Frontal cortex (tissue), 4 donors: ENCODE data around the gene NMU. TPM values are rescaled to one million over a fixed set of nuclear protein-coding genes. Genes with fewer than 3 reads are reported as not detected.
"Not testable (repeated sequence)": the region's sequence is repeated elsewhere in the genome, so short reads cannot be mapped to it uniquely, and the experiment has no call there.

Source experiments
- DNase-seq, 2 donors: peaks; one replicate each; pipeline ENCODE4 v3.0.0; 2012; ENCODE audit warnings: low spot score in 2 of 2
- FAIRE-seq: peaks from 2 replicates; lab custom pipeline; 2012; peaks lifted over from hg19 to GRCh38; lab: Jason Lieb, UNC
- total RNA-seq: library from RNA; depleted of rRNA; stranded (reverse); fragments of >200 nt; gene quantifications from one replicate; pipeline ENCODE4 v1.2.3, GENCODE V29; 2014
- donor health status: control.
- donor health status: control.
- donor health status: control.

NMU gene
- 2.0 TPM for total RNA-seq

DNA sequence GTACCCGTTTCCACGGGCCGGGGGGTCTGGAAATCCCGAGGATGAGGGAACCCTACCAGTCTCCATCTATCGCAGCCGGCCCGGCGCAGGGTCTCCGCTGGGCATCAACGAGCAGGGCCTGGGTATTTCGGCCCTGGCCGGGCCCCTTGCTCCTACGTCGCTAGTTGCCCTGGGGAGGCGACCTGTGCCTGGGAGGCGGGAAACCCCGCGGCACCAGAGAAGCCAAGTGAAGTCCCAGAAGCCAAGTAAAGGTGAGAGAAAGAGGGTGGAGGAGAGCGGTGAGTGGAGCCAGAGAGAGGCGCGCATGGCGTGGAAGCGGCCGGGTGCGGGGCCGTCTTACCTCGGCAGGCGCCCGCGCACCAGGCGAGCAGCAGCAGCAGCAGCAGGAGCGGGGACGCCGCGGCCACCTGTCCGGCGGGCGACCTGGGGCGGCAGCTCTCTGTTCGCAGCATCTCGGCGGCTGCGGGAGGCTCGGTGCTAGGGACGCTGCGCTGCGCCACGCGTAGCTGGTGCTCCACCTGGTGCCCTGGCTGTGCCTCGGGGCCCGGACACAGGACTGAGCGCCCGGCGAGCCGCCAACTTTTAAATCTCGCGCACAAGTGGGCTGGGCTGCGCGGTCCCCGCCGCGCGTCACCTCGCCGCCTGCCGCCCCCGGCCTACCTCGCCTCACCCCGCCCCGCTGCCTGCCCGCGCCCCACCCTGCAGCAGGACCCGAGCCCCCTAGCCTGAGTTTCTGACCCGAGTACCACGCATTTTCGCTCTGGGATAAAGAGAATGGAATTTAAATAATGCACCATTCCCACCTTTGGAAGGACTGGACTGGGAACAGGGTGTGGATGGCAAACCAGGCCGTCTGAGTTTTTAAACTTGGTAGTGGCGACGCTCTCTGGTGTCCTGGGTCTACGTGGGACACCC, at the start of gene NMU:
NMU (minus strand) TSS at position 558 of the 915 bp plus-strand sequence; CDS start at position 452, 106 bp downstream.
- FAIRE-seq = no peak

DNA sequence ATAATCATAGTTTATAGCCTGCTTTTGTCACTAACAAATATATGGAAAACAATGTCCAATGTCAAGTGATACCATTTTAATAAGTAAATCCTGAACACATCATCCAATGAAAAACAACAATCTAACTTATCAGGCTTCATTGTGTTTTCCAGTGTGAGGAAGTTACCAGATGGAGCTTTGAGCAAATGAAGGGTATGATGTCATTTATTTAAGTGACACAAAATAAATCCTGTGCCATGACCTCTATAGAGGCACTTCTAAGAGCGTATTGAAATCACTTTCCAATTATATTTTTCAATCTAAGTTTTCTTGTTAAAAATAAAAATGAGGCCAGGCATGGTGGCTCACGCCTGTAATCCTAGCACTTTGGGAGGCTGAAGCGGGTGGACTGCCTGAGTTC, 48.2 kb upstream of the NMU start:
- no peak for DNase-seq
- no peak for FAIRE-seq

More for the DNA sequence above, at the start of gene NMU:
- DNase-seq = peak in 1 of 2 donors; percentile 33

DNA sequence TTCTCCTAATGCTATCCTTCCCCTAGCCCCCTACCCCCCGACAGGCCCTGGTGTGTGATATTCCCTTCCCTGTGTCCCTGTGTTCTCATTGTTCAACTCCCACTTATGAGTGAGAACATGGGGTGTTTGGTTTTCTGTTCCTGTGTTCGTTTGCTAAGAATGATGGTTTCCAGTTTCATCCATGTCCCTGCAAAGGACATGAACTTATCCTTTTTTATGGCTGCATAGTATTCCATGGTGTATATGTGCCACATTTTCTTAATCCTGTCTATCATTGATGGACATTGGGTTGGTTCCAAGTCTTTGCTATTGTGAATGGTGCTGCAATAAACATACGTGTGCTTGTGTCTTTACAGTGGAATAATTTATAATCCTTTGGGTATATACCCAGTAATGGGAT, 46.7 kb upstream of the NMU start:
- not testable (repeated sequence) for DNase-seq, FAIRE-seq

DNA sequence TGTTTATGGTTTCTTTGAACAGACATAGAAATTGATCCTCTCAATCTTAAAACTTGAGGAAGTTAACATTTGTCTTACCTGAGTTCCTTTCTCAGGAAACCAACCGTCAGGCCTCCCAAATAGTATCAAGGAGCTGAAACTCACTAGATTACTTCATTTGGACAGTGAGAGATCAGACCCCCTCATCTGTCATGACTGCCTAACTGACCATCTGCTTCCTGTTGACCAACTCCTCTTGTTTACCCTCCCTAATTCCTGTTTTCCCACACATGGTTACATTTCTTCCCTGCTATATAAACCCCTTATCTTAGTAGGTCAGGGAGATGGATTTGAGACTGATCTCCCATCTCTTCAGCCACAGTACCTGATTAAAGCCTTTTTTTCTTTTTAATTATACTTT, 46.2 kb upstream of the NMU start:
- DNase-seq (no peak), FAIRE-seq (no peak)

- FAIRE-seq = no peak
Measured at GRCh38 chr4:55681430-55681829, 45.3 kb upstream of the NMU start.

DNA sequence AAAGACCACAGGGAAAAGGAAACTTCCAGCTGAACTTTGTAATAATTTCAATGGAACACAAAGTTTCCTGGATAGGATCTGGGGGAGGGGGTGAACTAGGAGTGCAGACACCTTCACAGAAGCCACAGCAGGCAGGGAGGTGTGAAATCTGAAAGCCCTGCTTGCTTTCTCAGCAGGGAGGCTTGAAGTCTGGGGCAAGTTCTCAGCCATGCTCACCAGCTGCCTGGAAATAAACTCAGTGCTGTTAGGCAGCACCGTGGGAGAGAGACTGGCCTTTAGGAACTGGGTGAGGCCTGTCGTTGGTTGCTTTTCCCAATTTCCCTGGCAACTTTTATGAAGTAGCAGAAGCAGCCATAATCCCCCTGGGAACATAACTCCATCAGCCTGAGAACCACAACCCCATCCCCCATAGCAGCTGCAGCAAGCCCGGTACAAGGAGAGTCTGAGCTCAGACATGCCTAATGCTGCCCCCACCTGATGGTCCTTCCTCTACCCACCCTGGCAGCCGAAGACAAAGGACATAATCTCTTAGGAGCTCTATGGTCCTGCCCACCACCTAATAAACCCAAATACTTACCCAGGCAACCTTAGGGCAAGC, 39.2 kb upstream of the NMU start:
- no peak for FAIRE-seq
- DNase-seq = no peak

More at GRCh38 chr4:55681430-55681829, 45.3 kb upstream of the NMU start:
- DNase-seq = no peak

DNA sequence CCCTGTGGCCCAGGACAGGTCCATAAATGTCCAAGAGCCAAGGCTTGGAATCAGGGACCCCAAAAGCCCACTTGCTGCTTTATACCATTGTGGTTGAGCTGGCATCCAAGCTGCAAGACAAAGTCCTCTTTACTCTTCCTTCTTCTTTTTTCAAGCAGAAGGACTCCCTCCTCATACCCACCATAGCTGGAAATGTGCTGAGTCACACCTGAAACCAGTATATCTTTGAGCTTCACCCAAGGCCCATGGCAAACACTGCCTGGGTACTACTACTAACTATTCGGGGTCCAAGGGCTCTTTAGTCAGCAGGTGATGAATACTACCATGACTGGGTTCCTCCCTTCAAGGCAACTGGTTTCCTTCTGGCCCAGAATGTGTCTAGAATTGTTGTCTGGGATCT, 37.3 kb upstream of the NMU start:
- FAIRE-seq = no peak
- no peak for DNase-seq

DNA sequence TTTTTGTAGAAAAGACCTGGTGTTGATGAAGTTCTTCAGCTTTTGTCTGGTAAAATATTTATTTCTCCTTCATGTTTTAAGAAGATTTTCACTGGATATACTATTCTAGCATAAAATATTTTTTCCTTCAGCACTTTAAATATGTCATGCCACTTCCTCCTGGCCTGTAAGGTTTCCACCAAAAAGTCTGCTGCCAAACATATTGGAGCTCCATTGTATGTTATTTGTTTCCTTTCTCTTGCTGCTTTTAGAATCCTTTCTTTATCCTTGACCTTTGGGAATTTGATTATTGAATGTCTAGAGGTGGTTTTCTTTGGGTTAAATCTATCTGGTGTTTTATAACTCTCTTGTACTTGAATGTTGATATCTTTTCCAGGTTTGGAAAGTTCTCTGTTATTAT, 35.6 kb upstream of the NMU start:
- FAIRE-seq = no peak
- no peak for DNase-seq

- DNase-seq = no peak
- FAIRE-seq = no peak
Measured at GRCh38 chr4:55670695-55671094, 34.6 kb upstream of the NMU start.

DNA sequence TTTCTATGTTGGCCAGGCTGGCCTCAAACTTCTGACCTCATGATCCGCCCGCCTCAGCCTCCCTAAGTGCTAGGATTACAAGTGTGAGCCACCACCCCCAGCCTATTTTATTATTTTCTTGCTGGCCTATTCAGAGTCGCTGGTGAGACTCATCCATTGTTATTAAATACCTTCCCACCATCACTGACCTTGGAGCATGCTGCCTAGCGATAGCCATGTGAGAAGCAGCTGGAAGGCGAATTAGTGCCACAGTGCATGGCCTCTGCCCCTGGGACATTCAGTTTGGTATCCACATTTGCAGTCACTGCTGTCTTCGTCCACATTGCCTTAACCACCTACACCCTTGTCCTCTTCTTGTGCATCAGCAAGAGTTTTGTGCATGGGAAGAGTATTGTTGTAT, 32.4 kb upstream of the NMU start:
- FAIRE-seq = no peak
- DNase-seq = no peak

DNA sequence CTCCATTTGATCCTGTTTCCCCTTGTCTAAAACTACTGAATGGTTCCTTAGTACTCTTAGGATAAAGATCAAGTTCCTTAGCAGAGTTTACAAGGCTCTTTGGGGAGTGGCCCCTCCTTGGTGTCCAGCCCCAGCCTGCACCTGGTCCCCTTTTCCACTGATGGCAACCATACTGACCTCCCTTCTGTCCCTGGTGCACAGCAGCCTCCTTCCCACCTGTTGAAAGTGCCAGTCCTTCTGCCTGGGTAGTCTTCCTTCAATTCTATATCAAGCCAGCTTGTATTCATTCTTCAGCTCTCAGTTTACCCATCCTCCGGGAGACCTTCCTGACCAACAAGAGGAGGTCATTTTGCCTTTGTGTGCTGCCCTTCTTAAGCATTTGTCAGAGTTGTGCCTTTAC, 30.4 kb upstream of the NMU start:
- no peak for DNase-seq
- no peak for FAIRE-seq

GRCh38 chr4:55663145-55663544, 27.0 kb upstream of the NMU start:
- FAIRE-seq (no peak), DNase-seq (no peak)

- no peak for FAIRE-seq
Measured at GRCh38 chr4:55661398-55662056, 25.4 kb upstream of the NMU start.

DNA sequence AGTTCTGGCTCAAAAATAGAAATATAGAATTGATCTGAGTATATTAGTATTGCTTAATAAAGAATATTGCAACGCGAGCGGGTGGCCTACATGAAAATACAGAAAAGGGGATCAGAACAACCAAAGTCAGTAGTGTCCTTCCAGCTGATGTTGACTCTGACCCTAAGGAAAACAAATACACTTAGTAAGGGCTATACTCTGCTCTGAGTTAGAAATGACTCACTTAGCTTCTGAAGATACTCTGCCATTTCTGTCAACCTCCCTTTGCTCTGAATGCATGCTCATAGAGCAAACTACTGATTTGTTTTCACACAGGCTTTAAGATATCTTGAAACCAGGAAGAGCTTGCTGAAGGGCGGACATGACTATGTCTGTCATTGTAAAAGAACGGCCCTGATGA, 22.6 kb upstream of the NMU start:
- FAIRE-seq (no peak), DNase-seq (no peak)

More at GRCh38 chr4:55661398-55662056, 25.4 kb upstream of the NMU start:
- DNase-seq = no peak

- DNase-seq (no peak), FAIRE-seq (no peak)
Measured at GRCh38 chr4:55654131-55654530, 18.0 kb upstream of the NMU start.

DNA sequence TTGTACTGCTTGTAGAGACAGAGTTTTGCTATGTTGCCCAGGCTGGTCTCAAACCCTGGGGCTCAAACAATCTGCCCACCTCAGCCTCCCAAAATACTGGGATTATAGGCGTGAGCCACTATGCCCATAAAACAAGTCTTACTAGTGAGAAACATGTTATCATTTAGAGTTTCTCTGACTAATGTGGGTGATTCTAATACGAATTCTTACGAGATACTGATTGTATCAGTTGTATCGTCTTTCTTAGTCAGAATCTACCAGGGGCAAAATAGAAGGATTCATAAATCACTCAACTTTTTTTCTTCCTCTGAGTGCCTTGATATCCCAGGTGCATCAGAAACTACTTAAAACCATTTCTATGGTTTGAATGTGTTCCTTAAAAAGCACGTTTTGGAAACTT, 14.4 kb upstream of the NMU start:
- DNase-seq (no peak), FAIRE-seq (no peak)

DNA sequence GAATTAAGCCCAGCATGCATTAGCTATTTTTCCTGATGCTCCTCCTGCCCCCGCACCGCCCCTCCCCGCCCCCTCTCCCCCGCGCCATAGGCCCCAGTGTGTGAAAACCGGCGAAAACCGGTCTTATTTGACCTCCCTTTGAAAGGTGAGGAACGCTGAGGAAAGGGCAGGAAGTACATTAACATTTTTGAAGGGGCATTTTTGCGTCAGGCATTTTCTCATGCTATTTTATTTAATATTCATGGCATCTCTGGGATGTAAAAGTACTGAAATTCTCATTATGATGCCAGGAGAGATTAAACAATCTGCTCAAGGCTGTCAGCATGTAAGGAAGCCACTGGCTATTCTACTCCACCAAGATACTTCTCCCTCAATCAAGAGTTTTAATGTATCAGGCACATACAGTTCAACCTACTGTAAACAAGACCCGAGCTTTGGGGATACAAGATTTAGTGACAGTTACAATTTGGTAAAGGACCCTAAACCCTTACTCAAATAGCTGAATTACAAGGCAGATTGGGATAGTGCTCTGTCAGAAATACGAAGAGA, 1.2 kb upstream of the NMU start:
- DNase-seq (no peak), FAIRE-seq (no peak)

- FAIRE-seq = no peak
- no peak for DNase-seq
Measured at GRCh38 chr4:55636656-55636999, 530 bp upstream of the NMU start.

GRCh38 chr4:55635282-55635681, 816 bp downstream of the NMU start:
- FAIRE-seq (no peak), DNase-seq (no peak)

- DNase-seq (no peak), FAIRE-seq (no peak)
Measured at GRCh38 chr4:55634417-55635128, 1.5 kb downstream of the NMU start.
